ENCODE data around the gene OVCH2.
"Not testable (repeated sequence)": the region's sequence is repeated elsewhere in the genome, so short reads cannot be mapped to it uniquely, and the experiment has no call there.

Gene OVCH2

DNA sequence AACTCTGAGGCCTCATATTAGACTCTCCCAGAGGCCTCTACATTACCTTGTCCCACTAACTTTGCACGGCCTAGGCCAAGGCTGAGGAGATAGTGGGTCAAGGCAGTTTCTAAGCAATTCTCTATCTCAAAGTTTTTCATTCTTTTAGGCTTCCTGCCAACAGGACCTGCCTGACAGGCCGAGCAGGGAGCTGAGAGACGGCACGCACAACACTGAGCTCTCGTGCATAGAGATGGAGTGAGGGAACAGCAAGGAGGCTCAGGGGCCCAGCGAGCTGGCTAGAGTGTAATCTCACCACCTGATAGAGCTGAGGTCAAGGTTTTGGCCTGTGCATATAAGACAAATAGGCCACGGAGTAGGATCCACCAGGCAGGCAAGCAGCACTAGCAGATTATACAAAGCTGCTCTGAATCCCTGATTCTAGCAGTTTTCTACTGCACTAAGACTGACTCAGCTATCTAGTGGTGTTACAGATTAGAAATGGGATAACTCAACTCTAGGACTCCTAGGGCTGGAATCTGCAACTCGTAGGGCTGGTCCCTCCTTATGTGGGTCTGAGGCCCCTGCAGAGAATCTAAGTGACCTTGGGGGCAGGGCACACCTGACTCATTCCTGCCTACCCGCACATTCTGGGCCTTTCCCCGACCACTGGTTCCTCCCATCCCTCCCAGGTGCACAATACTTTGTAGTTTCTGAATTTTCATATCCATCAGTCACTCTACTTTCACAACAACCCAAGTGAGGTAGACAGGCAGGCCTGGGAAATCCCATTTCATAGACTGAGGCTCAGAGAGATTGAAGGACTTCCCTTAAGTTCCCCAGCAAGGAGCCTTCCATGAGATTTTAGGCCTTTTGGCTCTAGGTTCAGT, 34.7 kb downstream of the OVCH2 start:
- no peak for DNase-seq (ENCODE audit: low read depth)

DNA sequence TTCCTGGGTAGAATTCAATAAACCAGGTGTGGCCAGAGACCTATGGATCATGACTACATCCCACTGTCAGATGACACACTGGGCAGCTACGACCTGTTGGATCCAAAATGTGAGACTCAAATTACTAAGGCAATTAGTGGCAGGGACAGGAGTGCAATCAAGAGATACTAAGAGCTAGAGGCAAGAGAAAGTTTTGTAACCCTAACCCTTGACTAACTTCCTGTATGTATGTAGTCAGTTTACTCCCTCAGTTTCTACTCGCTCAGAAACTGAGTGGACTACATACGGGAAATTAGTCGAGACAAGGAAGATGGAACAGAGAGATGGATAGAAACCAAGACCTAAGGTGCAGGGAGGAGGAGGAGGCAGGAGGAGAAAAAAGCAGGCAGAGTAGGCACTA, 35.6 kb downstream of the OVCH2 start:
- DNase-seq (ENCODE audit: low read depth) = no peak

DNA sequence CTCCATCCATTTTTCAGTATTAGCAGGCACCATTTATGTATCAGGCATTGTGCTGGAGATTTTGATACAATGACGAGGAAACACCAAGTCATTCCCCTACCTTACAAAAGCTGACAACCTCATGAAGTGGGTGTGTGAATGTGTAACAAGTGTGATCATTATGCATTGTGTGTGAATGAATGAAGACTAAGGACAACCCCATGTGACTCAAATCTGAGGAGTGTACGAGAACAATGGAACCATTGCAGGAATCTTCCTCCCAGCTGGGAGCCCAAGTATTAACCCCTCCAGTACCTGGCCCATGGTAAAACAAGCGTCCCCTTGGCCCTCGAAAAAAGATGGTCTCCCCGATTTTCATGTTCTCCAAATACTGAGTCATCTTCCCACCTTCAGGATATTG, 37.4 kb downstream of the OVCH2 start:
- DNase-seq (ENCODE audit: low read depth) = no peak

DNA sequence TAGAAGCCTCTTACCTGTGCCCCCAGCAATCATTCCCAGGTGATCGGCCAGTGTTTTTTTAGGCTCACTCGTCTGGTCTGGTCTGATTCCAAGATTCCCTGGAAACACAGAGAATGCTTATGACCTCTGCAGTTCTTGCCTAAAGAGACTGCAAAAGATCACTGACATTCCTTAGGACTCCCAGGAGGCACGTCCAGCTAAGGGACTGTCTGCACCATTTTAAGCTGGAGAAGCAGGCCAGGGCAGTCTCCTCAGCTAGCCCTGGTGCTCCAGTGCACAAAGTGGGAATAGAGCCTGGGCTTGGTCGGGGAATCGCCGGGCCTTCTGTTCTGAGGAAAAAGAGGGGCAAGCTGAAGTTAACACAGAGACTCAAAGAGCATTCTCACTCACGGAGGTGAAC, 37.8 kb downstream of the OVCH2 start:
- no peak for DNase-seq (ENCODE audit: low read depth)

DNA sequence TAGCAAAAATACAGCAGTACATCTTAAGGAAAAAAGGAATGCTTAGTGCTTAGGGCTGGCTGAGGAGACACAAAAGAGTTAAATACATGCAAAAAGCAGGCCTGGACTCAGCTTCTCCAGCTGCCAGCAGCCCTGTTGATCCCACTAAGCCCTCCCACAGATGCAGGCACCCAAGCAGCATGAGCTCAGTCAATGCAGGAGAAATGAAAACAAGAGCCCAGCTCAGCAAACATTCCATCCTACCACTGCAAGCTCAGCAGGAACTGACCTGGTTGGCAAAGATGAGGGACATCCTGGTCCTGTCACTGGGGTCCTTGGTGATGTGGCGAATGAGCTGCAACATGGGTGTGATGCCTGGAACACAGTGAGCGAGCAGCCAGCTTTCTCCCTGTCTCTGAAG, 38.8 kb downstream of the OVCH2 start:
- DNase-seq (ENCODE audit: low read depth) = no peak

DNA sequence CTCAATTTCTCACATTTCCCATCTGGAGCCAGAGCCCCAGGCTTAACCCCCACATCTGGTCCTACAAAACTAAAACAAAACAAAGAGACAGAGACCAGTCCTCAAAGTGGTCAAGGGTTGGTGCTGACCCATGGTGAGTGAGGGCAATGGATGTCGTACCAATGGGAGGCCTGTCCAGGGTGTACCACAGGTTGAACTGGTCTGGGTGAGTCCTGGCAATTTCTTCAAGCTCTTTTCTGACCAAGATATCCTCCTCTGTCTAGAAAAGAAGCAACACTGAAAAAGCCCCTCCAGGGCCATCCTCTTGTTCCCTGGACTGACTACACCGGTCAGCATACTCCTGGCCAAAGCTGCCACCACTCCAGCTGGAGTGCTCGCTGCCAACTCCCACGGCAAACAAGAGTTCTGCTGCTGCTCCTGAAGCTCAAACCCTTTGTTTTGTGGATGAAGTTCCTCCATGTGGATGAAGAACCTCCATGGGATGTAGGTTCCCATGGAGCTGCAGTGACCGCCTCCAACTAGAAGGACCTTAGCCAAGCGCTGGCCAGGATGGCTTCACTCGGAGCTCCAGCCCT, 39.9 kb downstream of the OVCH2 start:
- DNase-seq (ENCODE audit: low read depth) = no peak

DNA sequence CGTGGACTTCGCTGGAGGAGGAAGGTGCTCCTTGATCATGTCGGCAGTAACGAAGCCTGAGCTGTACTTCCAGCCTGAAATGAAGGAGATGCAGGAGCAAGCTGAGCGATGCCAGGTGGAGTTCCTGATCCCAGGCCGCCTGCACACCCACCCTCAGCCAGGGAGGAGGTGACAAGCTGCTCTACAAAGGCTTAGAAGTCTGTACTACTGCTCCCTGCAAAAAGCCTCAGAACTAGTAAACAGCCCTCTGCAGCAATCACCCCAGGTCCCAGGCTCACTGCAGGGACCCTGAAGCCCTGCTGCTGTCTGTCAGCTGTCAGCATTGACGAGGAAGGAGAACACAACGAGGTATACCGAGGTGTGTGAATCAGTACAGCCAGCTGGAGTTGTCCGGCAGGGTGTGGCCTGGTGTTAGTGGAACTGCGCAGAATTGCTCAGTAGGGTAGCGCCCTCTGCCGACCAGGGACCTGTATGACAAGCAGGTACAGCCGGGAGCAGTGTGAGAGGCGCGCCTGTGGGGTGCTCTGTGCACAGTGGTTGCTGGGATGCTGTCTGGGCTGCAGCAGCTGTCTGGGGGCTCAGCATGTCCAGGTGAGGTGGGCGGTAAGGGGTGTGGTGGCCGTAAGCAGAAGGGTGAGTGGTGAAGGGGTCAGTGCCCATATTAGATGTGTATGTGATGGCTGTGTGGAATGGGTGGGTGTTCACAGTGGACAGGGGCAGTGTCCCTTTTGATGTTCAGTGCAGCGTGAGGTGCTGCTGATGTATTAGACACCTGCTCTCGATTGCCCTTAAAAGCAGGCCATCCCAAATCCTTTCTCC, 40.6 kb downstream of the OVCH2 start:
- peak; percentile 61 for DNase-seq (ENCODE audit: low read depth)

DNA sequence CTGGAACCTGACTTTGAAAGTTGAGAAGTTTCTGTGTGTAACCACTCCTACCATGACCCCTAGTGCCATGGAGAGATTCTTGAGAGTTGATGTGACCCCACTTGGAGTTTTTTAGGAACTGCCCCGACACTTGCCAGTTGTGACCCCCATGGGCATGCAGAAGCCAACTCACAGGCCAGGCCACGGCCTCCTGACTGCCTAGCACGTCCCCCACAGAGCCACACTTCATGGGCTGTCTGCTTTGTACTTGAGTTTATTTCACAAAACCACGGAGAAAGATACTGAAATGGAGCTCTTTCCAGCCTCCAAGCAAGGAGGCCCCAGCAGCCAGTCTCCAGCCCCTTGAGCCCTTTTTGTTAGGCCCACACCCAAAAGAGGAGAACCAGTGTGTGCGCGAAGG, 41.4 kb downstream of the OVCH2 start:
- DNase-seq (ENCODE audit: low read depth) = no peak

DNA sequence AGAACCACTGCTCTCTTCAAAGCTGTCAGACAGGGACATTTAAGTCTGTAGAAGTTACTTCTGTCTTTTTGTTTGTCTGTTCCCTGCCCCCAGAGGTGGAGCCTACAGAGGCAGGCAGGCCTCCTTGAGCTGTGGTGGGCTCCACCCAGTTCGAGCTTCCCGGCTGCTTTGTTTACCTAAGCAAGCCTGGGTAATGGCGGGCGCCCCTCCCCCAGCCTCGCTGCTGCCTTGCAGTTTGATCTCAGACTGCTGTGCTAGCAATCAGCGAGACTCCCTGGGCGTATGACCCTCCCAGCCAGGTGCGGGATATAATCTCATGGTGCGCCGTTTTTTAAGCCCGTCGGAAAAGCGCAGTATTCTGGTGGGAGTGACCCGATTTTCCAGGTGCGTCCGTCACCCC, 42.7 kb downstream of the OVCH2 start:
- DNase-seq (ENCODE audit: low read depth) = not testable (repeated sequence)

DNA sequence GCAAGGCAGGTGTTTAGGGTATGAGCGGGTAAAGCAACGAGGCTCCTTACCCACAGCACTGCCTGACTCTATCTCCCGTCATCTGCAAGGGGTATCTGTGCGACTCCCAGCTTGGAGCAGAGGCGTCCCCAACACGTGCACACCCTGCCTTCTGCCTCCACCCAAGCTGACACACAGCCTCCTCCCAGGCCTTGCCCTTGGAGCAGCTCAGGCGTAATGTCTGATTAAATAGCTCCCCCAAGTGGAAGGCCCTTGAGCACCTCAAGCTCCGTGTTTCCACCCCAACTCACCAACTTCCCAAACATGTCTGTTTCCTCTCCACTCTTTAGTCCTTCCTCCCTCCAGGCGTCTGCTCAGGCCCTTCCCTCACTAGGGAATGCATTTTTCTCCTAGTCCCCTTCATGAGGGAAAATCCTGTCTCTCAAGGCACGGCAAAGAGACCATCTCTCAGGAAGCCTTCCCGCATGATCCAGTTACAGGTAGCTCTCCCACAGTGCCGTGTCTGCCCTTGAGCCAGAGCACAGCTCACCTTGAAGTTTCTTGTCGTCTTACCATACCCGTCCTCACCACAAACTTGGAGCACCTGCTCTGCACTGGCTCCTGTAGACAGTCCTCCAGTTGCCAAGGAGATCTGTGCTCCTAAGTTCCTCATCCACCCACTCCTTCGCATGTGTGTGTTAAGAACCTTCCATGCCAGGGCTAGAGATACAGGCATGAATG, 48.8 kb downstream of the OVCH2 start:
- no peak for DNase-seq (ENCODE audit: low read depth)

DNA sequence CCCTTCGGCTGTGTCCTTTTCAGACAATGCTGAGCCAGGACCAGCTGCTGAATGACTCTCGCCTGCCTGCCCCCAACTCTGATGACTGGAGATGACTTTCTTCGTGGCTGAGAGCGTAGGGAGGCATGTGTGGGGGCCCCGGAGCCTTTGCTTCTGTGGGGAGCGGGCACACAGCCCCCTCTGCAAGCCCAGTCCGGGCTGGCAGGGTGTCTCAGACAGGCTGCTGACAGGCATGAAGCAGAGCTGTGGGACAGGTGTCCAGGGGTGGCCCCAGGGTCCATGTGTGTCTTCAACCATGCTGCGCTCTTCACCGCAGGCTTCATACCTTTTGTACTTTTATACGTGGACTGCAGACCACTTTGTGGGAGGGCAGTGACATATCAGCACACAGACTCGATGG, 49.6 kb downstream of the OVCH2 start:
- DNase-seq (ENCODE audit: low read depth) = no peak

DNA sequence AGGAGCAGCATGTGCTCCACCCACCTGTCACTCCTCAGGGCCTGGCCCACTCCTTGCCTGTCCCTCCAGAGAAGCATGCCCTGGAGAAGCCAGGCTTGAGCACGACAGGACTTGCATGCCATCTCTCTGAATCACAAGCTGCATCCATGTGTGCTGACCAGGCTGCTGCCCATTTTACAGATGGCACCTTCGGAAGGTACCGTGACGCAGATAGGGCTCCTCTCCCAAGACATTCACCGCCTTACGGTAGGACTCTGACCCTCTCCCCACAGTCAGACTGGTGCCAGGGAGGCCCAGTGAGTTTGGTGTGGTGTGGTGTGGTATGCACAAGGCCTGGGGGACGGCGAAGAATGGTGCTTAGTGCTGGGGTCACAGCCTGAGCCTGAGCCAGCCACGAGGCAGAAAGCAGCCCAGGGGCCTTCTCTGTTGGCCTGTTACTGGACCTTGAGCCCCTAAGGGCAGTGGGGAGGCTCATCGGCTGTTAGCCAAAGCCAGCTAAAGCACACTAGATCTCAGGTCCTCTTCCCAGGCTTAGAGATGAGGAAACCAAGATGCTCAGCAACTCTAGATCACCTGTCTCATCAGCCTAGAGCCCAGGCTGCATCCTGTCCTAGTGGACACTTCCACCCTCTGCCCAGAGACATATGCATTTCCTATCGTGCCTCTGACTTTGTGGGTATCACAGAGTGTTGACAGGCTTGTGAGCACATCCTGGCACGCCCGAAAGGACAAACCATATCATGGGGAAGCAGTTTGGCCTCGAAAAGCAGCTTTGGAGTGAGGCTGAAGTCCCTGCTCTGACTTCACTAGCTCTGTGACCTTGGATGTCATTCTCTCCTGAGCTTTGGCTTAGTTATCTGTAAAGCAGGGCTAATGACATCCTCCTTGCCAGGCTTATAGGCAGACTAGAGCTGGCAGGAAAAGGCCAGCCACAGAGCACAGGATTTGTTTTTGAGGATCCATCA, 50.7 kb downstream of the OVCH2 start:
- no peak for DNase-seq (ENCODE audit: low read depth)

DNA sequence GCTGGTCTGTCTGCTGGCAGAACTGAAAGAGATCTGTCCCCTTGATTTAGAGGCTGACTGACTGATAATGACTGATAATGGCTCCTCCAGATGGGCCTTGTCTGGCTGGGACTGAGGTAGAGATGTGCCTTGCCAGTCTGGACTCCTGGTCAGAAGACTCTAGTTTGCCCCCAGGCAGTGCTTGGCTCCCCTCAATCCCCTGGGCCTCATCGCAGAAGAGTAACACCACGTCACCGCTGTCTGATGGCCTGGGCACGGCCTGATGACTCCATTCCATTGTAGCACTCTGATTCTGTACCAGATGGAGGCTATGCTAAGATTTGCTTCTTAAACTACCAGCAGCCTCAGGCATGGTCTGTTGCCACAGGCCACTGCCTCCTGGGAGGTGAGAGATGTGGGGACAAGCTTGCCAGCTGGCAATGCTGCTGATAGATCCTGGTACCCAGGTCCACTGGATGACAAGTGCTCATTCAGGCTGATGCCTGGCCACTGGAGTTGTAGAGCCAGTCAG, 52.0 kb downstream of the OVCH2 start:
- DNase-seq (ENCODE audit: low read depth) = no peak

DNA sequence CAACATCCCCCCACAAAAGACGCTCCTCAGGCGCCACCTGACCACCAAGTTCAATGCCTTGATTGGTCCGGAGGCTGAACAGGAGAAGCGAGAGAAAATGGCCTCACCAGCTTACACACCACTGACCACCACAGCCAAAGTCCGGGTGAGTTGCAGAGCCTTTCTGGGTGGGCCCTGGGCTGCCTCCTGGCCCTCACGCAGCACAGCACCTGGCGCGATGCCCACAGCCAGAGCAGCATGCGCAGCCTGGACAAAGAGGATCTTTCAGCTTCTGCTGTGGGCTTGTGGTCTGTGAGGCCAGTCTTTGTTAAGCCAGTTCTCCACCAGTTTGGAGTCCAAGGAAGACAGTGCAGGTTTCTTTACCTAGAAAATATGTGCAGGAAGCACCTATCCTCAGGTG, 54.6 kb downstream of the OVCH2 start:
- DNase-seq (ENCODE audit: low read depth) = no peak

DNA sequence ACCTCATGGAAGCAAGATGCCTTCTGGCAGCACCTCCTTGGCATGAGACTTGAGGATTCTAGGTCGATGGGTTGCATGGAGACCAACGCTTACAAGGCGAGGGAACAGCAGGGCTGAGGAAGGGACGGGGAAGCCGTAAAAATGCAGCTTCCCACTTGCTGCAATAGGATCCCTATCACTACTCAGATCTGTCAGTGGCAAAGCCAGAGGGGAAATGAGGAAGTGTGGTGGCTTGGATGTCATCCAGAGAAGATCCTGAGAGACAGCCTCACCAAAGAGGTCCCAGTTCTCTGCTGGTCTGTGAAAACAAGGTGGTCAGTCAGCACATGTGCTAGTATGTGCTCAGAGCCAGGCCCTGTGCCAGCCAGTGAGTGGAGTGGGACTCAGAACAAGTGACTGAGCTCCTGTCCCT, 55.1 kb downstream of the OVCH2 start:
- DNase-seq (ENCODE audit: low read depth) = no peak

DNA sequence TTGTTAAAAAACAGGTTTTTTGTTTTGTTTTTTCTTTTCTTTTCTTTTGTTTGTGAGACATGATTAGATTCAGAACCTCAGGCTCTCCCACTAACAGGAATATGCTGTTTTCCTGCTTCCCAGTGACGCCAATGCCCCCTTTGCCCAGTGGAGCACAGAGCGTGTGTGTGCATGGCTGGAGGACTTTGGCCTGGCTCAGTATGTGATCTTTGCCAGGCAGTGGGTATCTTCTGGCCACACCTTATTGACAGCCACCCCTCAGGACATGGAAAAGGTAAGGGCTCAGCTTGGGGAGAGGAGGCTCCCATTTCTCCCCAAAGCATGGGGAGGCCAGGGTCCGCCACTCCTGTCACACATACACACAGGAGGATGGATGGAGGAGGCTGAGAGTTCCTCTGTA, 58.0 kb downstream of the OVCH2 start:
- no peak for DNase-seq (ENCODE audit: low read depth)

DNA sequence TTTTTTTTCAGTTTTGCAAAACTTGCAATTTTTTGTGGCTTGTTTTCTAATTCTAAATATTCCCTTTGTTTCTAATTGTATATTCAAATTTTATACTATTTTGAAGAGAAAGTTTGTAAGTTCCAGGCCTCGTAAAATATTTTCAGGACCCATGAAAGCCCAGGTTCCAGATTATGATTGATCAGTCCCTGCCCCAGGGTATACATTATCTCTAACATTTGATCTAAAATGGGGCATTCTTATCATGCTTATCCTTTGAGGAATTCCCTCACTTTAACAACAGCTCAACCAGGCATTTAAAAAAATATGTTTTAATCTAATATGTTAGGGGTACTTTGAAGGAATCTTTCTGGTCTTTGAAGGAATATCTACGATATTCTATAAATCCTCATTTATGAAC, 59.4 kb downstream of the OVCH2 start:
- no peak for DNase-seq (ENCODE audit: low read depth)

DNA sequence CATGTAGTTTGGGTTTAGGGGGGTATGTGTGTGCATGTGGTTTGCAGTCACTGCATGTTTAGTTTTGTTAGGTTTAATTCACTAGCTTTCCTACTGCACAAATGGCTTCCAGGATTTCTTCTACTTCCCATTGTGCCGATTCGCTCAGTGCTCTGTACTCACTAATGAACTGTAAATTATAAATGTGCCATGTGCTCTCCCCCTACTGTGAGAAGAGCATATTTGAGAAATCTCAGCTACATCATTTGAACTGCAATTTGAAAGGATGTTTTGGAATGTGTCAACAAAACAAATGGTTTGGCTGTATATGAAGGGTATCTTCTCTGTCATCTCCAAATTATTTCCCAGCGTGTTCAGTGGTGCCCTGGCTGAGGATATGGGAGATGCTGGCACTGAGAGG, 61.1 kb downstream of the OVCH2 start:
- DNase-seq (ENCODE audit: low read depth) = no peak

DNA sequence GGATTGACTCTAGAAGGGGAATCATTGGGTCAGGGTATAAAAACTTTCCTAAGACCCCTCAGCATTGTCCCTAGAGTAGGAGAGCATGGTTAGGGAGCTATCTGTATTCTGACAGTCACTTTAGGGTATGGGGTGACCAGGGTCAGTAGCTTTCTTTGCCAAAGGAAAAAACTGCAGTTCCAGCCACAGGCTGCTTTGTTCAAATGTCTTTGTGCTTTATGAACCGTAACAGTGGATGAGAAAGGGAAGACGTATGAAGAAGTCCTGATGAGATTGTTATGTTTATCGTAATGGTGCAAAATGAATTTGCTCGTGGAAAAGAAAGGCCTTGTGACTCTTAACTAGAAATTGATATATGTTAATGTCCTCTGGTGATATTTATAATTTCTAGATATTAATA, 63.0 kb downstream of the OVCH2 start:
- no peak for DNase-seq (ENCODE audit: low read depth)

DNA sequence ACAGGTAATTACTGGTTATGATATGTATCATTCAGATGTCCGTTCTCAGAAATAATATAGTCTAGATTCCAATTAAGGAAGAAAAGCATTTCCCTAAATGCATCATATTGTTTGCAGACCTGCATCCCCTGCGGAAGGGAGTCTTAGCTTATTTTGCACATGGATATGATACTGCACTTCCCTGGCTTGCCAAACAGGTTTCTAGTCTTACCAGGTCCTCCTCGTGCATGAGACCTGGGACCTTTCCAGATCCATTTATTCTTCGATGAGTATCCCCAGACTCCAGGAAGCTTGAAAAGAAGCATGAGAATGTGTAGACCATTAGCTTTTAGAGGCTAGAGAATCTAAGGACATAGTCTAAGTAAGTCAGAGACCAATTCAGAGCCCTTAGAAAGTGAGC, 63.5 kb downstream of the OVCH2 start:
- no peak for DNase-seq (ENCODE audit: low read depth)

DNA sequence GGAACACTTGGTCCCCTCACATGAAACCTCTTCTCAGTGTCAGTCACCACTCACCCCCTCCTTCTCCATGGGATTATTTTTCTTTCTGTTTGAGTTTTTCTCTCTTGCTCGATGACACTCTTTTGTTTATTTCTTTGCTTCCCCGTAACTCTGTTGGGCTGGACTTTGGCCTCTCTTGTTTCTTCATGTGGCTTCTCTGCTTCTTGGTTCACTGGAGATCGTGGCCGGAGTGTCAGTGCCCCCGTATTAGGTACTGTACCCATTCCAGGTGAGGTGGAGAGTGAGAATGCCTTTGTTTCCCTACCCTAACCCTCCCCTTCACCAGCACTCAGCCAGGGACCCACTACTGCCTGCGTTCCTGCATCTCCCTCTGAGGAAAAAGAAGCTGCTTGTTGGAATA, 65.5 kb downstream of the OVCH2 start:
- DNase-seq (ENCODE audit: low read depth) = no peak

Measured in stimulated activated CD8-positive, alpha-beta memory T cell treated with anti-CD3 and anti-CD28 coated beads, Interleukin-7, amount 100 ng/mL, for 24 hours (primary cell).